HG02870 (cell line): ENCODE results near the gene CPTP.
"Not testable (repeated sequence)": the region's sequence is repeated elsewhere in the genome, so short reads cannot be mapped to it uniquely, and the experiment has no call there.

Source experiments
- ATAC-seq: cut with Tn5 transposase; IDR thresholded peaks from one replicate; pipeline ENCODE4 v1.9.1; 2021; ENCODE audit warnings: mild to moderate bottlenecking, moderate library complexity; ENCODE audit not compliant: unreplicated experiment

Gene CPTP

GRCh38 chr1:1305300-1306069 lies 19.1 kb upstream of the CPTP start:
- no peak for ATAC-seq

DNA sequence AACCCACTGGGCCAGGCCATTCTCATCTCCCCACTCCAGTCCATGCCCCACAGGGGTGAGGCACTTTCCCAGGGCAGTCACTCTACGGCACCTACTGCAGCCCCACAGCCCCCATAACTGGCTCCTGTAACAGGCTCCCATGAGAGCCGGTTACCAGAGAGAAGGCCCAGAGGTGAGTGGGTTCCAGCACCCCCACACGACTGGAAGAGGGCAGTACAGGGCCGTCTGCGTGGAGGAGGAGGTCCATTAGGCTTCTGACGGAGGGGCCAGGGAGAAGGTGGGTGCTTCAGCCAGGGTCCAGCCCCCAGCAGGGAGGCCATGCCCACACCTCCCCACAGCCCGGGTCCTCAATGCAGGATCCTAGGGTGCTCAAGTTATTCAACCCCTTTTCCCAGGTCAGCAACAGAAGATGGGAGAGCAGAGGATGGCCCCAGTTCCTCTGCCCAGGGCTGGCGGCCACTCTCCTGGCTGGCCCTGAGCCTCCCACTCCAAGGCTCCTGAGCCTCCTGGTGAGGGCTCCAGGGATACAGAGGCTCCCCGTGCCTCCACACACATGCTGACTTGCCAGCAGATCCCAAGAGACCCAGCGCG lies 18.4 kb upstream of the CPTP start:
- no peak for ATAC-seq

DNA sequence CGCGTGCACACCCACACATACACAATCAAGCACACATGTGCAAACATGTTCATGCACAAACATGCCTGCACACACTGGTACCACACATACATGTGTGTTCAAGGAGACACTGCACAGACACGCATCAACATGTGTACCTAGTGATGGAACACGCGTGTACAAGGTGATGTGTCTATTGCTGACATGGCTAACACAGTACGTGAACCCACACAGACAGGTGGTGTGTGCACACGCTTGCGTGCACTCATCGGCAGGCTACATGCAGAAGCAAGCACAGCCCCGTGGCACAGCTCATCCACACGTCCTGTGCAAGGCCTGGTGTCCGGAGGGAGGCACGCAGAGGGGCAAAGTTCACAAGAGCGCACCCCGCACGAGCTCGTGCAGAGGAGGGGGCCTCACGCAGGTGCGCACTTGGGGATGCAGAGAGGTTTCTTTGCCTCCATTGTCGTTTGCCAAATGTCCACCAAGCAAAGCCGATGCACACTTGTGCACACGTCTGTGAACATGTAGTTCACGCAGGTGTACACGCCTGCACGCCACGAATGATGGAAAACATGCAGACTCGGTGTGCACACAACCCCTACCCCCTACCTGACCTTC lies 17.8 kb upstream of the CPTP start:
- ATAC-seq: no peak

- no peak for ATAC-seq
Observed at GRCh38 chr1:1307261-1307922, 17.2 kb upstream of the CPTP start.

GRCh38 chr1:1307923-1308755 lies 16.5 kb upstream of the CPTP start, which contains the start of the genes ACAP3 and PUSL1:
Gene ACAP3, minus strand, starts transcription at chr1:1307930. Its CDS starts 115 bp downstream, at chr1:1307815.
Gene PUSL1, plus strand, starts transcription at chr1:1308597. Its CDS starts 47 bp downstream, at chr1:1308644.
- peak; percentile 62 for ATAC-seq

DNA sequence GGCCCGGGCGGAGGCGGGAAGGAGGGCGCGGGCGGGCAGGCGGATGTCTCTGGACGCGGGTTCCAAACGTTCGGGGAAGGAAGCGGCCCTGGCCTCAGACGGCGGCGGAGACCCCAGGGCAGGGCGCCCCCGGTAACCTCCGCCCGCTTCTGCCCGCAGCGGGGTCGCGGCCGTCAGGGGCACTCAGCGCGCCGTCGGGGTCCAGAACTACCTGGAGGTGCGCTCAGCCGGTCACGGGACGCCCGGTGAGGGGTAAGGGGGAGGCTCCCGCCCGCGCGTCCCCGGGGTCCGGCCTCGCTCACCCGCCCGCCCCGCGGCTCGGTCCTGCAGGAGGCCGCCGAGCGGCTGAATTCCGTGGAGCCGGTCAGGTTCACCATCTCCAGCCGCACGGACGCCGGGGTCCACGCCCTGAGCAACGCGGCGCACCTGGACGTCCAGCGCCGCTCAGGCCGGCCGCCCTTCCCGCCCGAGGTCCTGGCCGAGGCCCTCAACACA lies 15.8 kb upstream of the CPTP start:
- ATAC-seq: peak; percentile 3

DNA sequence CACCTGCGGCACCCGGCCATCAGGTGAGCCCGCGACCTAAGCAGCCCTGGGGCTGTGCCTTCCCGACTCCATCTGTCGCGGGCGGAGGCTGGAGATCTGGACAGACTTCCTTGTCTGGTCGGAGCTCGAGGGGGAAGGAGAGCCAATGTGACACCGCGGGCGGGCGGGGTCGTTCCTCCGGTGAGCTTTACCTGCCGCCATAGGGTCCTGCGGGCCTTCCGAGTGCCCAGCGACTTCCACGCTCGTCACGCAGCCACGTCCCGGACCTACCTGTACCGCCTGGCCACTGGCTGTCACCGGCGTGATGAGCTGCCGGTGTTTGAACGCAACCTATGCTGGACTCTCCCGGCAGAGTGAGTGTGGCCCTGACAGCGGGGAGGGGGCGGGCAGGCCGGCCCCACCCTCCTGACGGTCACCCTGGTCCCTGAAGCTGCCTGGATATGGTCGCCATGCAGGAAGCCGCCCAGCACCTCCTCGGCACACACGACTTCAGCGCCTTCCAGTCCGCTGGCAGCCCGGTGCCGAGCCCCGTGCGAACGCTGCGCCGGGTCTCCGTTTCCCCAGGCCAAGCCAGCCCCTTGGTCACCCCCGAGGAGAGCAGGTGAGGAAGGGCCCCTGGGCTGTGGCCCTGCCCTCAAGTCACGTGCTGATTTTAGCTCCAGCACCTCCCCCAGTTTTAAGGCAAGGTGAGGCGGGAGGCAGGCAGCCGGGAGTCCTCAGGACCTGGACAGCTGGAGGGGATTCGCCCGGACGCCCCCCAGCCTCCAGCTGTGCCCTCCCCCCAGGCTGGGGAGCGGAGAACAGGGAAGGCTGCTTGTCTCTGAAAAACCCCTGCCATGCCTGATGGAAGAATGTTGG lies 15.1 kb upstream of the CPTP start:
- no peak for ATAC-seq

- ATAC-seq: no peak
Observed at GRCh38 chr1:1310109-1310385, 14.6 kb upstream of the CPTP start.

- no peak for ATAC-seq
Observed at GRCh38 chr1:1310476-1311053, 14.0 kb upstream of the CPTP start.

DNA sequence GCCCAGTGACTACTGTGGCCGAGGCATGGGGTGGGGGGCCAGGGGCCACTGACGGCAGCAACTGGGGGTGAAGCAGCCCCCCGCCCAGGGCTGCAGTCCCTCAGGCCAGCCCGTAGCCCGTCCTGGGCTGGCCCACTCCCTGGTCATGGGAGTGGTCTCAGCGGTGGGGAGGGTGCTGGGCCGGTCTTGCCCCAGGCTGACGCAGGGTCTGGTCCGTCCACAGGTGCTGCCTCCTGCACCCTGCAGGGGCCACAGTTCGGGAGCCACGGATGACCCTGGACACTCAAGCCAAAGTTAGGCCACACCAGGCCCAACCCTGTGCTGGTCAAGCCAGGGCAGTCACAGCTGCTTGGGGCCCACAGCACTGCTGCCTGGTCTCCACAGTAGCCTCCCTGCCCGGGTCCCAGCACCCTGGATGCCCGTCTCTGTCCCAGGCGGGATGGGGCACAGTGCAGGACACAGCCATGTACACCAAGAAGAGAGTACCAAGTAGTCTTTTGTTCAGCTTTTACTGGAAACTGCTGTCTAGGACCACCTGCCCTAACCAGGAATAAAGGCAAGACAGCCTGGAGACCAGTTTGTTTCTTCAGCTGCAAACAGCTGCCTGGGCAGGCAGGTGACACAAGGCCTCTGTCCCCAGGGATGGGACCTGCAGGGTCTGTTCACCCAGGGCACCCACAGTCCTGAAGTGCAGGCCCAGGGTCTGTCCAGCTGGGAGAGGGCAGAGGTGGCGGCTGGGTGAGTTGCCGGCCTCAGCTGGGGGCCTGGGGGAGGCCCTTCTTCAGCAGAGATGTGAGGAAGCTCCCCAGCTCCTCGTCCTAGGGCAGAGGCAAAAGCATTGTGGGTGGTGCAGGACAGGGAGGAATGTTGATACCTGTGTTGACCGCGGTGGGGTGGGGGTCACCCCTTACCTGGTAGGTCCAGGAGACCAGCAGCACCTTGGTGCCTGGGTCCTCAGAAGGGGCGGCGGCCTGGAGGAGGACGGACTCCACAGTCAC lies 13.2 kb upstream of the CPTP start:
- no peak for ATAC-seq

GRCh38 chr1:1312450-1313314 lies 11.9 kb upstream of the CPTP start:
- ATAC-seq: no peak

GRCh38 chr1:1313500-1314236 lies 10.9 kb upstream of the CPTP start:
- ATAC-seq: no peak

GRCh38 chr1:1314237-1314586 lies 10.4 kb upstream of the CPTP start:
- ATAC-seq: no peak

DNA sequence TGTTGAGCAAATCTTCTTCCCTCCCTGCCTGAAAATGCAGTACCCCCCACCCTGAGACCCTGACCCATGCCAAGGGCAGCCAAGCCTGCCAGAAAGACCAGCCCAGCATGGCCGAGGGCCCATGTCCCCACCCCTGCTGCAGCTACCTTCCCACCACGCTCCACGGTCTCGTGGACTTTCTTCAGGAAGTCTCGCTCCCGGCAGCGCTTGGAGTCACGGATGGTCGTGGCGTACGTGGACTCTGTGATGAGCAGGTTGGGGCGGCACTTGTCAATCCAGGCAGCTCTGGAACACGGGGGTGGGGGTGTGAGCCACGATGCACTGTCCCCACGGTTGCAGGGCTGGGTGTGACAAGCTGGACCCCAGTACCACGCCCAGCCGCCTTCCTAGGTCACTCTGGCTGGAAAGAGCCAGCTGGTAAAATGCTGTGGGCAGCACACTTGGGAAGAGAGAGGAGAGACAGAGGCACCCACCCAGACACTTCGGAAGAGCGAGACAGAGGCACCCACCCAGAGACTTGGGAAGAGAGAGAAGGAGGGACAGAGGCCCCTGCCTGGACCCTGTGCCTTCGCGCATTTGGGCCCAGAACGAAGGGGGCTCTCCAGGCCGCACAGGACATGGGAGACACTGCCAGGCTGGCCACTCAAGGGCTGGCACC lies 9.8 kb upstream of the CPTP start:
- no peak for ATAC-seq

GRCh38 chr1:1315435-1315954 lies 9.1 kb upstream of the CPTP start:
- no peak for ATAC-seq

DNA sequence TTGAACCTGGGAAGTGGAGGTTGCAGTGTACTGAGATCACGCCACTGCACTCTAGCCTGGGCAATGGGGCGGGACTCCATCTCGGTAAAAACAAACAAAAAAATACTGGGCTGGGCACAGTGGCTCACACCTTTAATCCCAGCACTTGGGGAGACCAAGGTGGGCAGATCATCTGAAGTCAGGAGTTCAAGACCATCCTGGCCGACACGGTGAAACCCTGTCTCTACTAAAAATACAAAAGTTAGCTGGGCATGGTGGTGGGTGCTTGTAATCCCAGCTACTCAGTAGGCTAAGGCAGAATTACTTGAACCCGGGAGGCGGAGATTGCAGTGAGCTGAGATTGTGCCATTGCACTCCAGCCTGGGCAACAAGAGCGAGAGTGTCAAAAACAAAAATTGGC lies 8.4 kb upstream of the CPTP start:
- not testable (repeated sequence) for ATAC-seq
